RCC 7860 (cell line): ENCODE data around the gene SH3BP5.
A peak's percentile ranks its signal among the peaks of the same experiment; 100 is the strongest.

Source experiments
- DNase-seq: peaks from one replicate; pipeline ENCODE4 v3.0.0-alpha.2; 2015; ENCODE audit warnings: low spot score
- FAIRE-seq: peaks from 2 replicates; lab custom pipeline; 2012; peaks lifted over from hg19 to GRCh38; lab: Jason Lieb, UNC

Gene SH3BP5

GRCh38 chr3:15347737-15348110 is 15.3 kb upstream of the SH3BP5 start:
- no peak for FAIRE-seq
- no peak for DNase-seq

- DNase-seq (no peak), FAIRE-seq (no peak)
Measured at GRCh38 chr3:15347063-15347736, 14.8 kb upstream of the SH3BP5 start.

- no peak for DNase-seq
- FAIRE-seq = no peak
Measured at GRCh38 chr3:15346516-15346915, 14.1 kb upstream of the SH3BP5 start.

- DNase-seq (no peak), FAIRE-seq (no peak)
Measured at GRCh38 chr3:15345608-15346137, 13.3 kb upstream of the SH3BP5 start.

GRCh38 chr3:15345066-15345607 is 12.8 kb upstream of the SH3BP5 start:
- FAIRE-seq (no peak), DNase-seq (no peak)

GRCh38 chr3:15342945-15343344 is 10.6 kb upstream of the SH3BP5 start:
- DNase-seq (no peak), FAIRE-seq (no peak)

- FAIRE-seq = no peak
- no peak for DNase-seq
Measured at GRCh38 chr3:15342246-15342645, 9.9 kb upstream of the SH3BP5 start.

- FAIRE-seq (no peak), DNase-seq (no peak)
Measured at GRCh38 chr3:15341030-15341726, 8.8 kb upstream of the SH3BP5 start.

GRCh38 chr3:15339786-15340215 is 7.4 kb upstream of the SH3BP5 start:
- FAIRE-seq = peak; percentile 82
- DNase-seq = peak; percentile 58

GRCh38 chr3:15339001-15339400 is 6.6 kb upstream of the SH3BP5 start:
- FAIRE-seq (no peak), DNase-seq (no peak)

- FAIRE-seq (no peak), DNase-seq (no peak)
Measured at GRCh38 chr3:15337963-15338362, 5.6 kb upstream of the SH3BP5 start.

- peak; percentile 10 for DNase-seq
- no peak for FAIRE-seq
Measured at GRCh38 chr3:15336057-15336456, 3.7 kb upstream of the SH3BP5 start.

GRCh38 chr3:15333956-15334263 is 1.5 kb upstream of the SH3BP5 start:
- DNase-seq (no peak), FAIRE-seq (no peak)

GRCh38 chr3:15333099-15333955 is 941 bp upstream of the SH3BP5 start:
- no peak for FAIRE-seq
- no peak for DNase-seq

GRCh38 chr3:15331606-15332404 is 581 bp downstream of the SH3BP5 start:
- DNase-seq = no peak
- FAIRE-seq = no peak

GRCh38 chr3:15331072-15331605 is 1.2 kb downstream of the SH3BP5 start:
- no peak for FAIRE-seq
- DNase-seq = no peak

GRCh38 chr3:15330031-15330596 is 2.3 kb downstream of the SH3BP5 start:
- no peak for FAIRE-seq
- no peak for DNase-seq

- DNase-seq (no peak), FAIRE-seq (no peak)
Measured at GRCh38 chr3:15329046-15330005, 3.1 kb downstream of the SH3BP5 start.

- no peak for DNase-seq
Measured at GRCh38 chr3:15327941-15328340, 4.4 kb downstream of the SH3BP5 start.

More at GRCh38 chr3:15327941-15328340, 4.4 kb downstream of the SH3BP5 start:
- no peak for FAIRE-seq
